H9 (cell line): ENCODE results near the gene FAM131C. TPM values are rescaled to one million over a fixed set of nuclear protein-coding genes. Genes with fewer than 3 reads are reported as not detected.

Experiments used
- DNase-seq: peaks from one replicate; pipeline ENCODE4 v3.0.0-alpha.2; 2017
- H2AFZ ChIP-seq: one replicate; pipeline ENCODE4 v1.6.1; 2013; ENCODE audit warnings: mild to moderate bottlenecking, low read length, control low read depth, moderate library complexity
- H2AK5ac ChIP-seq: 2 replicates; pipeline ENCODE4 v1.6.1; 2013; ENCODE audit warnings: low read length, control low read depth, mixed read lengths; ENCODE audit not compliant: insufficient read length
- H2BK120ac ChIP-seq: one replicate; pipeline ENCODE4 v1.6.1; 2013; ENCODE audit warnings: low read depth, mild to moderate bottlenecking, low read length, control low read depth, inconsistent platforms; ENCODE audit not compliant: poor library complexity, severe bottlenecking
- H2BK12ac ChIP-seq: 2 replicates; pipeline ENCODE4 v1.6.1; 2013; ENCODE audit warnings: low read length, control low read depth, mixed read lengths, low read depth; ENCODE audit not compliant: insufficient read length
- H2BK15ac ChIP-seq: 2 replicates; pipeline ENCODE4 v1.6.1; 2013; ENCODE audit warnings: low read depth, low read length, control low read depth
- H2BK20ac ChIP-seq: one replicate; pipeline ENCODE4 v1.6.1; 2013; ENCODE audit warnings: low read depth, mild to moderate bottlenecking, low read length, control low read depth, inconsistent platforms; ENCODE audit not compliant: poor library complexity, severe bottlenecking
- H2BK5ac ChIP-seq: 2 replicates; pipeline ENCODE4 v1.6.1; 2013; ENCODE audit warnings: low read length, control low read depth, mixed read lengths; ENCODE audit not compliant: insufficient read length
- H3K14ac ChIP-seq: 2 replicates; pipeline ENCODE4 v1.6.1; 2013; ENCODE audit warnings: low read length, control low read depth; ENCODE audit not compliant: insufficient read depth
- H3K18ac ChIP-seq: 2 replicates; pipeline ENCODE4 v1.6.1; 2013; ENCODE audit warnings: low read depth, mild to moderate bottlenecking, mixed read lengths, low read length, control low read depth; ENCODE audit not compliant: insufficient read length
- H3K23ac ChIP-seq: 2 replicates; pipeline ENCODE4 v1.6.1; 2013; ENCODE audit warnings: low read length, control low read depth, mixed read lengths, low read depth; ENCODE audit not compliant: insufficient read length
- H3K23me2 ChIP-seq: 2 replicates; pipeline ENCODE4 v1.6.1; 2013; ENCODE audit warnings: low read depth, mild to moderate bottlenecking, mixed read lengths, low read length, control low read depth; ENCODE audit not compliant: insufficient read length, poor library complexity, severe bottlenecking
- H3K27ac ChIP-seq: 2 replicates; pipeline ENCODE4 v1.5.1; 2013; ENCODE audit warnings: low read length, control low read depth, mixed read lengths, low read depth; ENCODE audit not compliant: insufficient read length
- H3K27me3 ChIP-seq: 2 replicates; pipeline ENCODE4 v1.6.1; 2013; ENCODE audit warnings: low read length, control low read depth, inconsistent platforms; ENCODE audit not compliant: insufficient read depth
- H3K4ac ChIP-seq: 2 replicates; pipeline ENCODE4 v1.6.1; 2013; ENCODE audit warnings: low read depth, mild to moderate bottlenecking, control low read depth, inconsistent platforms, low read length, moderate library complexity
- H3K4me1 ChIP-seq: 2 replicates; pipeline ENCODE4 v1.6.1; 2013; ENCODE audit warnings: low read length, control low read depth, inconsistent platforms; ENCODE audit not compliant: insufficient read depth
- H3K4me2 ChIP-seq: 2 replicates; pipeline ENCODE4 v1.6.1; 2013; ENCODE audit warnings: low read length, control low read depth, mixed read lengths; ENCODE audit not compliant: insufficient read length, insufficient read depth
- H3K56ac ChIP-seq: 2 replicates; pipeline ENCODE4 v1.6.1; 2013; ENCODE audit warnings: low read depth, mild to moderate bottlenecking, mixed read lengths, low read length, control low read depth; ENCODE audit not compliant: insufficient read length
- H3K79me1 ChIP-seq: 2 replicates; pipeline ENCODE4 v1.6.1; 2013; ENCODE audit warnings: low read depth, mild to moderate bottlenecking, moderate library complexity, low read length, control low read depth, inconsistent platforms; ENCODE audit not compliant: insufficient read depth, poor library complexity, severe bottlenecking
- H3K79me2 ChIP-seq: 2 replicates; pipeline ENCODE4 v1.6.1; 2013; ENCODE audit warnings: low read length, control low read depth, inconsistent platforms; ENCODE audit not compliant: insufficient read depth
- H3K9ac ChIP-seq: 2 replicates; pipeline ENCODE4 v1.6.1; 2013; ENCODE audit warnings: low read length, control low read depth, mixed read lengths; ENCODE audit not compliant: insufficient read length; ENCODE audit errors: extremely low read depth
- H3K9me3 ChIP-seq: one replicate; pipeline ENCODE4 v1.6.1; 2013; ENCODE audit warnings: low read depth, low read length, inconsistent platforms; ENCODE audit not compliant: control insufficient read depth
- H3T11ph ChIP-seq: one replicate; pipeline ENCODE4 v1.6.1; 2013; ENCODE audit warnings: mild to moderate bottlenecking, low read length, control low read depth, inconsistent platforms
- H4K20me1 ChIP-seq: one replicate; pipeline ENCODE4 v1.6.1; 2013; ENCODE audit not compliant: control insufficient read depth, insufficient read length, insufficient read depth
- H4K5ac ChIP-seq: 2 replicates; pipeline ENCODE4 v1.6.1; 2013; ENCODE audit warnings: low read depth, mild to moderate bottlenecking, mixed read lengths, low read length, control low read depth; ENCODE audit not compliant: insufficient read length
- H4K8ac ChIP-seq: replicated peaks from 2 replicates; pipeline ENCODE4 v1.6.1; 2013; ENCODE audit warnings: low read length, control low read depth, mixed read lengths, low read depth; ENCODE audit not compliant: insufficient read length
- H4K91ac ChIP-seq: 2 replicates; pipeline ENCODE4 v1.6.1; 2013; ENCODE audit warnings: low read depth, mild to moderate bottlenecking, moderate library complexity, mixed read lengths, low read length, control low read depth; ENCODE audit not compliant: insufficient read length
- H3K27ac Mint-ChIP-seq, 3 experiments: 2 replicates in 2 of 3; 3 replicates in 1 of 3; pipeline ENCODE4 v1.8.0; 2020 to 2021; ENCODE audit warnings: mixed read lengths in 3 of 3, mild to moderate bottlenecking in 1 of 3, moderate library complexity in 1 of 3
- H3K27me3 Mint-ChIP-seq: 2 replicates; pipeline ENCODE4 v1.8.0; 2021; ENCODE audit warnings: low read depth, mild to moderate bottlenecking, moderate library complexity, mixed read lengths
- H3K36me3 Mint-ChIP-seq, 3 experiments: 2 replicates in 2 of 3; 3 replicates in 1 of 3; pipeline ENCODE4 v1.8.0; 2020 to 2021; ENCODE audit warnings: low read depth in 3 of 3, mixed read lengths in 3 of 3; ENCODE audit not compliant: insufficient read depth in 1 of 3
- H3K4me1 Mint-ChIP-seq, 2 experiments: 2 replicates each; pipeline ENCODE4 v1.8.0; 2020; ENCODE audit warnings: mixed read lengths in 2 of 2
- H3K4me3 Mint-ChIP-seq, 2 experiments: 2 replicates in 1 of 2; 3 replicates in 1 of 2; pipeline ENCODE4 v1.8.0; 2020 to 2021; ENCODE audit warnings: mild to moderate bottlenecking in 2 of 2, mixed read lengths in 2 of 2, moderate library complexity in 1 of 2
- H3K9me3 Mint-ChIP-seq, 2 experiments: 2 replicates in 1 of 2; 3 replicates in 1 of 2; pipeline ENCODE4 v1.8.0; 2020; ENCODE audit warnings: mild to moderate bottlenecking in 2 of 2, mixed read lengths in 2 of 2, moderate library complexity in 1 of 2
- WGBS: extraction: QIAGEN DNeasy Blood & Tissue Kit; methylation state at CpG from one replicate; pipeline ENCODE4 v1.1.7; 2013; ENCODE audit warnings: missing lambda C conversion rate, low lambda C conversion rate, mixed read lengths; ENCODE audit not compliant: insufficient read length; ENCODE audit errors: extremely low coverage; 5-methylcytosine and 5-hydroxymethylcytosine counted together
- total RNA-seq: library from RNA; stranded (reverse); gene quantifications from 2 replicates; pipeline ENCODE4 v1.2.1, GENCODE V29; 2021
- TF ChIP-seq, protein P1 (sequence below): fragments of 200-600 bp; sonication (generic); conservative IDR thresholded peaks from 3 replicates; pipeline ENCODE4 v1.8.0; 2021; ENCODE audit warnings: antibody characterized with exemption, mild to moderate bottlenecking

FAM131C gene
- total RNA-seq, 1 experiment from 2014 or later: 0.61 TPM

- TF ChIP-seq, protein P1, sequence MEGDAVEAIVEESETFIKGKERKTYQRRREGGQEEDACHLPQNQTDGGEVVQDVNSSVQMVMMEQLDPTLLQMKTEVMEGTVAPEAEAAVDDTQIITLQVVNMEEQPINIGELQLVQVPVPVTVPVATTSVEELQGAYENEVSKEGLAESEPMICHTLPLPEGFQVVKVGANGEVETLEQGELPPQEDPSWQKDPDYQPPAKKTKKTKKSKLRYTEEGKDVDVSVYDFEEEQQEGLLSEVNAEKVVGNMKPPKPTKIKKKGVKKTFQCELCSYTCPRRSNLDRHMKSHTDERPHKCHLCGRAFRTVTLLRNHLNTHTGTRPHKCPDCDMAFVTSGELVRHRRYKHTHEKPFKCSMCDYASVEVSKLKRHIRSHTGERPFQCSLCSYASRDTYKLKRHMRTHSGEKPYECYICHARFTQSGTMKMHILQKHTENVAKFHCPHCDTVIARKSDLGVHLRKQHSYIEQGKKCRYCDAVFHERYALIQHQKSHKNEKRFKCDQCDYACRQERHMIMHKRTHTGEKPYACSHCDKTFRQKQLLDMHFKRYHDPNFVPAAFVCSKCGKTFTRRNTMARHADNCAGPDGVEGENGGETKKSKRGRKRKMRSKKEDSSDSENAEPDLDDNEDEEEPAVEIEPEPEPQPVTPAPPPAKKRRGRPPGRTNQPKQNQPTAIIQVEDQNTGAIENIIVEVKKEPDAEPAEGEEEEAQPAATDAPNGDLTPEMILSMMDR: no peak
- no peaks in the 10 kb centered on the region for H3K36me3 Mint-ChIP-seq
These were observed 2.7 kb downstream of the FAM131C start for GRCh38 chr1:16070640-16071355.

More at GRCh38 chr1:16070640-16071355, 2.7 kb downstream of the FAM131C start:
- DNase-seq: no peak
- Histone ChIP-seq H3K27me3 (peaks cover 5% of the 10 kb centered on the region; the same call in 1 of the 2 replicates), H2AK5ac (no peak overlapping the region), H3K56ac (no peak overlapping the region), H3K9me3 (no peaks in the 10 kb centered on the region), H2BK20ac (no peak overlapping the region), H2BK15ac (no peak overlapping the region), H3K79me1 (no peaks in the 10 kb centered on the region), H3K4me2 (no peak overlapping the region), H3K23ac (no peak overlapping the region), H3K27ac (no peak overlapping the region), H4K91ac (no peak overlapping the region), H4K20me1 (no peaks in the 10 kb centered on the region), H2BK5ac (no peak overlapping the region), H3K14ac (no peak overlapping the region), H3K23me2 (peaks cover 5% of the 10 kb centered on the region), H4K8ac (no peak overlapping the region), H3K9ac (no peak overlapping the region), H3T11ph (no peak overlapping the region), H3K79me2 (no peaks in the 10 kb centered on the region), H2BK12ac (no peak overlapping the region), H2AFZ (no peak overlapping the region), H3K4me1 (no peaks in the 10 kb centered on the region), H2BK120ac (no peak overlapping the region), H4K5ac (no peak overlapping the region), H3K4ac (no peak overlapping the region), H3K18ac (no peak overlapping the region)
- Mint-ChIP-seq H3K27me3 (peaks cover 59% of the 10 kb centered on the region), H3K4me3 (no peak overlapping the region), H3K4me1 (peaks cover 15 to 36% of the 10 kb centered on the region in 2 experiments), H3K9me3 (no peaks in the 10 kb centered on the region; a peak in 1 of 5 replicates), H3K27ac (no peak overlapping the region)
- no CpG with 5 or more reads among the region's 9 CpGs for WGBS
